HG03066 (cell line): Measurements from ENCODE around the gene ABCC11.
"Not testable (repeated sequence)": the region's sequence is repeated elsewhere in the genome, so short reads cannot be mapped to it uniquely, and the experiment has no call there.

ENCODE experiments used
- ATAC-seq: cut with Tn5 transposase; IDR thresholded peaks from one replicate; pipeline ENCODE4 v1.9.1; 2021; ENCODE audit warnings: low read depth; ENCODE audit not compliant: unreplicated experiment

ABCC11 gene

DNA sequence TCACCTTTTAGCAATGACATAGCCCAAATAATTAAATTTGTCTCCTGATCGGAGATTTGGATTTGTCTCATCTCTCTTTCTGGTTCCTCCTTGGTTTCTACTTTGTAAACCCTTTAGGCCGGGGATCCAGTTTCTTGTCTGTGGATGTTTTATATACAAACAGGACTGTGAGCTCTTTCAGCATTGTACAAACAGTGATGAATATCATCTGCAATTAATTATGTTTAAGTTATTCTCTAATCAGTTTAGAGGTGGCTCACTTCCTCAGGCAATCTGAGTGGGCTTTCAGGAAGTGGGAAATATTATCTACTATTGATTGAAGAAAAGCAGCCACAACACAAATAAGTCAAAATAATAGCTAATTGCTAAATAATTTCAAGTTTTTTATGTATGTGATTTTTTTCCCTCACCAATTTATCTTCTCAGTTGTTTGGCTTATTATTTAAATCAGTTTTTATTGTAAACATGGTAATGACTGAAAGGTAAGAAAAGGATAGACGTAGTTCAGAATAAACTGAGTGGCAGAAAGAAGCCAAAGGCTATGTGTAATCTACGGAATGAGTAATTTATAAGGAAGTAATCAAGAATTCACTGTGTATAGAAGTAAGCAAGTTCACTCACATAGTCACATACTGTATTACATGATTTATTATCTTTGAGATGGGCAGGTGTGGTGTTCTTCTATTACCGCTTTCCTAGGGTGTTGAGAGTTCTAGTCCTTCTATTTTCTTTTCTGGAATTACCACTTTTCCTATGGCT lies 3.4 kb upstream of the ABCC11 start:
- no peak for ATAC-seq

DNA sequence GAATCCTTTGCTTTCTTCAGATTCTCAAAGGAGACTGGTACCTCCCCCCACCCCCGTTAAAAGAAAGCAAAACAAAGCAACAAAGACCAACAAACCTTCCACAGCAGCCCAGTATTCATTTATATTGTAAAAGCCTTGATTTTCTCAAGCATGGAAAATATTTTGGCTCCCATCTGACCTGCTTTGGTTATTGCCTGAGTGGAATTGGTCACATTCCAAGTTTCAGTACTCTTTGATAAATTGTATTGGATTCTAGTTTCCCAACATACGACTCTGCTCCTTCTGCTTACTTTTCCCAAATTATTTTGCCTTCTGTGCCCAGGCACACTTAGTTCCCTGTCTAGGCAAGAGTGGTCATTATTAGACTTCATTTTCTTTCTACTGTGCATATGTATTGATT lies 1.3 kb downstream of the ABCC11 start:
- no peak for ATAC-seq

DNA sequence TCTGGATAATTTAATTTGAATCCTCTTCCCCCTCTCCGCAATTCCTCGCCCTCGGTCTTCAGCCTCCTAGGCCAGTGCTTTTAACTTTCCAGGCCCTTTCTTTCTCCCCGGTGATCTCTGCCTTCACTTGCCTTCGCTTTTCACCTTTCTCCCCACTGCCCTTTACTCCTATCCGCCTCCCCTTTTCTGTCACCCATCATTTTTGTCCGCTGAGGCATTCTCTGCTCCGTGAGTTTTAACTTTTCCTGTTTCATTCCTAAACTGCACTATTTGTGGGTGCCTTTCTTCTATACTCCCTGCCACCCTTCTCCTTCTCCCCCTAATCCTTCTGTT lies 2.5 kb downstream of the ABCC11 start:
- no peak for ATAC-seq

DNA sequence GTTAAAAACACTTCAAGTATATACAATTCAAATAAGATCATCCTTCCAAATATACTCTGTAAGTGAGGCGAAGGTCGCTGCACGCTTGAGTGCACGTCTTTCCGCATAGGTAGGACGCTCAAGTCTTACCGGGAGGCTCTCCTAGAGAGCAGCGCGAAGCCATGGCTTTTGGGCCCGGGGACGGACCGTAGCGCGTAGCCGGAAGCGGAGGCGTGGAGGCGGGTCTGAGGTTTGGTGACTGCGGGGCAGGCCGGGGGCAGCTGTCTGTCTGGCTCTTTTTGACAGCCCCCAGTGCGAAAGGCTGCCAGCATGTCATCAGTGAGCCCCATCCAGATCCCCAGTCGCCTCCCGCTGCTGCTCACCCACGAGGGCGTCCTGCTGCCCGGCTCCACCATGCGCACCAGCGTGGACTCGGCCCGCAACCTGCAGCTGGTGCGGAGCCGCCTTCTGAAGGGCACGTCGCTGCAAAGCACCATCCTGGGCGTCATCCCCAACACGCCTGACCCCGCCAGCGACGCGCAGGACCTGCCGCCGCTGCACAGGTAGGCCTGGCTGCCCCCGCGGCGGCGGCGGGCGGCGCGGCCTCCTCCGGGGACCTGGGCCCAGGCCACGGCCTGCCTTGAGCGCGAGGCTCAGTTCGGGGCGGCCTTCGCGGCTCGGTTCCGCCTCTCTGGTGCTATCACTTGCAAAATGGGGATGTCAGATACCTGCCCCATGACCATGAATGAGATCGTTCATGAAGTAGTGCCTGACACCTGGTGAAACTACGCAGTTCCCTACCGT lies 3.1 kb downstream of the ABCC11 start, which contains the start of gene LONP2:
Gene LONP2, plus strand, starts transcription at position 221 of the 783 bp plus-strand sequence. Its CDS starts 89 bp downstream, at position 310.
- peak; percentile 97 for ATAC-seq

DNA sequence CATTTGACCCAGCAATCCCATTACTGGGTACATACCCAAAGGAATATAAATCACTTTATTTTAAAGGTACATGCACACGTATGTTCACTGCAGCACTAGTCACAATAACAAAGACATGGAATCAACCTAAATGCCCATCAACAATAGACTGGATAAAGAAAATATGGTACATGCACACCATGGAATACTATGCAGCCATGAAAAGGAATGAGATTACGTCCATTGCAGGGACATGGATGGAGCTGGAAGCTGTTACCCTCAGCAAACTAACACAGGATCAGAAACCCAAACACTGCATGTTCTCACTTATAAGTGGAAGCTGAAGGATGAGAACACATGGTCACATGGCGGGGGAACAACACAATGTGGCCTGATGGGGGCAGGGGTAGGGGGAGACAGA lies 7.2 kb downstream of the ABCC11 start:
- ATAC-seq, result not testable (repeated sequence)

DNA sequence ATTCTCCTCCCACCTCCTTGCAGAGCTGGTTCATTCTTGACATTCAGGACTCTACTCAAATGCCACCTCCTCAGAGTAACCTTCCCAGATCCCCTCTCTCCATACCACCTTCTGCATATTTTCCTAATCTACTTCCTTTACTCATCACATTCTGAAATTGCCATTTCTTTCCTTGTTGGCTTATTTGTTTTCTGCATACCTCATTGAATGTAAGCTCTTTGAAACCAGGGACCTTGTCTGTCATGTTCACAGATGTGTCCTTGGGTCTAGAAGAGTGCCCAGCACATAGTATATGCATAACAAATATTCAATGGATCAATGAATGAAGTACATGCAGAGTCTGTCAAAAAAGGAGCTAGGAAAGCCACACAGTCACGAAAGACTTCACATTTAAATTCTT lies 11.1 kb downstream of the ABCC11 start:
- no peak for ATAC-seq

DNA sequence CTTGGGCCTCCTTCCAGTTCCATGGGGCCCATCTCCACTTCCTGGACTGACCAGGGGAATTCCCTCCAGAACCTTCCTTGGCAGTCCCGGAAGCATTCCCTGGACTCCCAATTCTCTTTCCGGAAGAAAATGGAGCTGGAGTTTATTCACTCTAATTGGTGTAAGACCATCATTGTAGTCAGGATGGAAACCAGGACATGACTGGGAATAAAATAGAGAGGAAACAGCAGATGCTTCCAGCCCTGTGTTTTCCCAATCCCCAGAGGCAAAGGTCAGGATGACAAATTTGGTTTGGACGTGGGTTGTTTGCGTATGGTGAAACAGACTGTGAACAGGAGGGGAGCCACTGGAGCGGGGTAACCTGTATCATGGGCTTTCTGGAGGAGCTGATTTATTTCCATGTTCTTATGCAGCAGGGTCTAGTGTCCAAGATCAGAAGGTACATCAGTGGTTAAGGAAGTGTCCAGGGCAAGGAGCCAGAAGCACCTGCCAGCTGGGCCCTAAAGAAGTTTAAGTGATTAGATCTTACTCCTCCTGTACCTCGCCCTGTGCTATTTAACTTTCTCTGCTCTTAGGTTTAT lies 11.7 kb downstream of the ABCC11 start:
- ATAC-seq, result no peak

DNA sequence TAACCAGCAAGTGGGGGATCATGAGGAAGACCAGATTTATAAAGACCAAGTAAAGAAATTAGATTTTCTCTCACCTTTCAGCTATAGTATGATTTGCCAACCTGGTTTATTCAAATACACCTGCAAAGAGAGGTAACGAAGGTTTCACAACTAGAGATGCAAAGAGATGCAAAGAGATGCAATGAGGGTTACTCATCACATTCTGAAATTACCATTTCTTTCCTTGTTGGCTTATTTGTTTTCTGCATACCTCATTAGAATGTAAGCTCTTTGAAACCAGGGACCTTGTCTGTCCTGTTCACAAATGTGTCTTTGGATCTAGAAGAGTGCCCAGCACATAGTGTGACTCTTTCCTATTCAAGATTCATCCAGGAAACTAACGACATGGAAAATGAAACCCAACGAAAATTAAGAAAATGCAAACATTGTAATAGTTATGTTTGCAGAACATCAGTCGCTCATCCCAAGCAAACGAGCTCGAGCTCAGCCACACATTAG lies 12.2 kb downstream of the ABCC11 start:
- no peak for ATAC-seq

DNA sequence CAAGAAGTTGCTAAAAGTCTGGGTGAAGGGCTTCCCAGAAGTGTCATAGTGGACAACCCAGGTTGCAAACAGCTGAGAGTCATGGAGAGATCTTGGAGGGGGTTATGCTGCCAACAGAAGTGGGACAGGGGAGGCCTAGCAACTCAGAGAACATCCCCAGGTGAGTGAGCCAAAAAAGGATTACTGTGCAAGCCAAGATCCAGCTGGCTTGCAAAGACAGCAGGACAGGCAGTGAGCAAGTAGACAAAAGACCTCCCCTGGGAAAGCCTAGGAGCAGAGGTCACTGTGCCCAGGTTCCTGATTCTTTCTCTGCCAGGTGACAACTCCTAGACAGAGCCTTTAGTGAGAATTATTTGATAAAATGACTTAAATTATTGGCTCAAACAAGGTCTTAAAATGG lies 12.7 kb downstream of the ABCC11 start:
- no peak for ATAC-seq

DNA sequence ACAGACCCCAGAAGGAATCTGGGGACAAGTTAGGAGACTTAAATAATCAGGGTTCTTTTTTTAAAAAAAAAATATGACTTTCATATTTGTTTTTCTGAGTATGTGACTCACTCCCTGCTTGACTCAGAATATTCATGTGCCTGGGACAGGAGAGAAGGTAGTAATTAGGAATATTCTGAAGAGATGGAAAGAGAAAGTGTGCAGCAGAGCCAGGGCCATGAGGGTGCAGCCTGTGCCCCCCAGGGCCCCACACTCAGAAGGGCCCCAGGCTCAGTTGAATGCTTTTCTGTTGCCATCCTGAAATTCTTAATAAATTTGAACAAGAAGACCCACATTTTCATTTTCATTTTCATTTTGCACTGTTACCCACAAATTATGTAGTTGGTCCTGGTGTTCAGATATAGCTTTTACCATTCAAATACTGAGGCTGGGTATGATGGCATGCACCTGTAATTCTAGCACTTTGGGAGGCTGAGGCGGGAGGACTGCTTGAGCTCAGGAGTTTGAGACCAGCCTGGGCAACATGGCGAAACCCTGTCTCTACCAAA lies 14.8 kb downstream of the ABCC11 start:
- no peak for ATAC-seq

DNA sequence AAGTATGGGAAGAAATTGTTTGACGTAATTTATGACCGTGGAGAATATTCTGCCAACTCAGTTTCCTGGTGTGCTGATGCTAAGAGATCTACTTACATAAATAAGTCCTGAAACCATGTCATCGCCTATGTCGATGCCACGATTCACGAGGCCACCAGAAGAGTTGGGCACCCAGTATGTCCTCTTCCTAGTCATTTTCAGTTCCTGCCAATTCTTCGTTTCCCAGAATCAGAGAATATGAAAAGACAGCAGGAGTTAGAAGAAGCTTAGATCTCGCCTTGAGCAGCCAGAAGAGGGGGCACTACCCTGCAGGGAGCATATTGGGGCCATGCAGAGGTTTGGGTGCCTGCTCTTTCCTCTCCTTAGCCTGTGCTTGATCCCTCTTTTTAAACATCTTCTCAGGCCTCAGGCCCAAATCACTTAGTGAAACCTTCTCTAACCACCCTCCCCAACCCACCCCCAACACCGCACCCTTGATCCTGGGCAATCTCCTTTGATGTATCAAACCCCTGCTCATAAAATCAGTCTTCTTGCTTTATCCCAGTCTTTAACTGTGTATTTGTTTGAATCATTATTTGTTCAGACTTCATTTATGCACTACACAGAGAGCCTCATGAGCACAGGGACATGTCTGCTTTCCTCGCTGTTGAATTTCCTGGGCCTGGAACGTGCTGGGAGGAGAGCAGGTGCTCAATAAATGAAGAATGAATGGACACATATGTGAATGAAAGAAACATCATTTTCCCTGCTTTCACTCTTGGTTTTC lies 15.4 kb downstream of the ABCC11 start:
- ATAC-seq, result no peak

DNA sequence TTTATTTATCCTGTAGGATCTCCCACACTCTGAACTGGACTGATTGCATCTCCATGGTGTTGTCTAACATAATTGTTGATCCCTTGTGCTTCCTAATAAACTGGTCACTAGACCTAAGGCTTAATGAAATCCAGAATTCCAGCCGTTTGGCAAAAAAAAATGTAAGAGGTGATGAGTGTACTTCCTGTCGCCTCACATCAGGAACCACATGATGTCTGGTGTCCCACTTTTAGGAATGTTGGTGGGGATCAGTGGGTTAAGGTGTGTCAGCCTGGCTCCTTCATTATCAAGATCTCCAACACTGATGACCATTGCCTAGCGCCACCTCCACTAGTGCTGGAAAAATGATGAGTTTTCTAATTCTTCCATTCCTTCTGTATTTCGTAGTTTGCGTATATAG lies 21.9 kb downstream of the ABCC11 start:
- ATAC-seq, result no peak

DNA sequence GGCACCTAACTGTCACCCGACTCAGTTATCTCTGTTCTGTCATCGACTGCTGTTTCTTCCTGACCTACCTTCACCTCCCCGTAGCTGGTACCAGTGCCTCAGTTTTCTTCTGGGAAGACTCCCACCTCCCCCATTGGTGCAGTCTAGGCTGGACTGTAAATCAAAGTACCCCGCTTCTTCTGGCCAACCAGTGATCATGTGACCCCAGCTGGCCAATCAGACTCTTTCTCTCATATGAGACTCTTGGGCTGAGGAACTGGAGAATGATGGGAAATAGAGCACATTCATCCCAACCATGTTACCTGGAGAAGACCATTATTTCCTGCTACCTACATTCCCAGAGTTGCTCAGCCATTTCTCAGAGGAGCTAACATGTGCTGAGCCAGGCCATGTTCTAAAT lies 23.8 kb downstream of the ABCC11 start:
- no peak for ATAC-seq

DNA sequence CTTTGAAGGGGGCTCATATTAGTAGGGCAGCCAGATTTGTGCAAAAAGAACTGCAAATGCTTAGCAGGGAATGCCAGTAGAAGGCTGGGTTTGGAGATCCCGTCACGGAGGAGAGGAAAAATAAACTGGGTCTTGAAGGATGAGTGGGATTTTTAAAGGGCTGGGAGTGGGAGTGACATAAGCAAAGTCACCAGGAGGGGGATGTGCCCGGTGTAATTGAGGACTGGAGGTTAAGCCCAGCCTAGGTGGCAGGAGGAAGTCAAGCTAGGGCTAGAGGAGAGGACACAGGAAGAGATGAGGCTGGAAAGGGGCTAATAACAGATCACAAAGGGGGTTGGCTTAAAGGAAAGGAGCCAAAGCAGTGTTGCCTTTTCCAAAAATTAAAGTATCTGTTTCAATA lies 26.4 kb downstream of the ABCC11 start:
- ATAC-seq, result no peak

DNA sequence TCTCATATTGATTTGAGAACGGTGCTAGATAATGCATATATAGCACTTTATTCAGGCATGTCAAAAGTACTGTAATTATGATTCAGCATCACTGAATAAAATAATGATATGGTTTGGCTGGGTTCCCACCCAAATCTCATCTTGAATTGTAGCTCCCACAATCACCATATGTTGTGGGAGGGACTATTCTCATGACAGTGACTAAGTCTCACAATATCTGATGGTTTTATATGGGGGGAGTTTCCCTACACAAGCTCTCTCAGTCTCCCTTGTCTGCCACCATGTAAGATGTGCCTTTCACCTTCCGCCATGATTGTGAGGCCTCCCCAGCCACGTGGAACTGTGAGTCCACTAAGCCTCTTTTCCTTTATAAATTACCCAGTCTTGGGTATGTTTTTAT lies 28.9 kb downstream of the ABCC11 start:
- ATAC-seq, result no peak

DNA sequence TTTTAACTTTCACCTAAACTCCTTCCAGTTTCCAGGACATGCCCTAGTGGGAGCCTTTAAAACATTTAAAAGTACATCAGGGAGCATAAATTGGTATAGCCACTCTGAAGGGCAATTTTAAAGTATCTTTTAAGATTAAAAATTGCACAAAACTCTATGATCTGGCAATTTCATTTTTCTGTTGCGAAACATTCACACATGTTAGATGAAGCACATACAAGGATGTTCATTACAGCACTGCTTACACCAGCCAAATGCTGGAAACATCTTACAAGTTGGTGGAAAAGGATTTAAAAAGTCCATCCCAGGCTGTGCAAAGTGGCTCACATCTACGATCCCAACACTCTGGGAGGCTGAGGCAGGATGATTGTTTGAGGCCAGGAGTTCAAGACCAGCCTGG lies 29.6 kb downstream of the ABCC11 start:
- ATAC-seq, result no peak

DNA sequence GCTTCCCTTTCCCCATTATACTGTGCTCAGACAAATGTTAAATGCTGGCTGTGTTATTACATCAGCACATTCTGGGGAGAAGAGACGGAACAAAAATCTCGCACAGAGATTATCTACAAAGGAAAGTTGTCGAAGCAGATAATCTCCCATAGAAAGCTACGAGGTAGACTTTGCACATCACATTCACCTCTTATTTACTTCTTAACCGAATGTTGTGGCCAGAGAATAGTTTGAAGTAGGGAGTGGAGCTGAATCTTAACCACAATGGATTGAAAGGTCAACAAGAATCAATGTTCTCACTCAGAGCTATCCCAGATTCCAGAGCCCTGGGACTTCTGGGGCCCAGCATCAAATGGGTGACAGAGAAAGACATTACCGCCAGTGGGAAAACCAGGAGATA lies 31.6 kb downstream of the ABCC11 start:
- ATAC-seq, result no peak

DNA sequence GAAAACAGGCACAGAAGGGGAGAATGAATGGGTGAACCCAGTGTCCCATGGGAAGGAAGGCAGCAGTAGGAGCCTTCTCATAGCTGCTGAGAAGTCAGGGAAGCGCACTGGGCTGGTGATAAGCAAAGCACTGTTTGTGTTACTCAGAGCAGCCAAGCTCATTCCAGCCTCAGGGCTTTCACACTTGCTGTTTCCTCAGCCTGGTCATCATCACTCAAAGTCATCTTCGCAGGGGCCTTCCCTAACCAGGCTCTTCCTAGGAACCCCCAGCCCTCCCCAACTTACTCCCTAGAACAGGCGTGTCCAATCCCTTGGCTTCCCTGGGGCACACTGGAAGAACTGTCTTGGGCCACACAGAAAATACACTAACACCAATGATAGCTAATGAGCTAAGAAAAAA lies 35.3 kb downstream of the ABCC11 start:
- no peak for ATAC-seq

DNA sequence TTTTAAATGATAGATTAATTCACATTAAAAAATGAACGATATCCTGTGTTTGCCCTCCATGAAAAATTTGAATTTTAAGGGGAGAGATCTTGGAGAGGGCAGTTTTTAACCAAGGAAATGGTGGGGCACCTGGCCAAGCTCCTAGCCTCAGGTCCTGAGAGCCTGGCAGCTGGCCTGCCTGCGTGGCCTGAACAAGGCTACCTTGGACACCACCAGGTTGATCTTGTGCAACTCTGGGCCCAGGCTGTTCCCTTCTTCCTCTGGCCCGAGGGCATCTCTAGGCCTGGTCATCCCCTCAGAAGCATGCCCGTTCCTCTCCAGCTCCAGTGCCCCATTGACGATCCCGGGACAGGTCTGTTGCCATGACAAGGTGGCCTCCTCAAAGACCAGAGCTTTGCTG lies 36.6 kb downstream of the ABCC11 start:
- no peak for ATAC-seq

DNA sequence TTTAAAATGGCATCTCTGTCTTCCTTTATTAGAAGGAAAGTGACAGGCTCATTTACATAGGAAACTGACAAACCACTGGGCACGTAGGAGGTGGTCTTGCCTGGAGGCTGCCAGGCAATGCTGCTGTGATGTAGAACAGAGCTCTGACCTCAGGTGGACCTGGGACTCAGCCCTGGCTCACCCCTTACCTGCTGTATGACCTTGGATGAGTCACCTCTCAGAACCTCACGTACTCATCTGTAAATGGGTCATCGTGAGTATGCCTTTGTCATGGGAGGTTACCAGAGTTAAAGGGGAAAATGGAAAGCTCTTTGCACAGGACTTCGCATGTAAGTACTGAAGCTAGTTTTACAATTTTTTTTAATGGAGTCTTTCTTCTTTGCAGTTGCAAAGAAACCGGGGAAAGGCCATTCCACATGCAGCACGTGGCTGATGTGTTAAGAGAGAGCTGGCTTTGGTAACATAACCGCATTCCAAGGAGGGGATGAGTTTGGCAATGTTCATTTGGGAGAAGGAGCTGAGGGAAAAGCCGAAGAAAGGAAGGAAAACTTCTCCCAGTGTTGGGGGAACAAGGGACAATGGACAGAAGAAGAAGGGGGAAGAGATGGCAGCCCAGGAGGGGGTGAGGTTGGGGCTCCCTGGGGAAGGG lies 40.6 kb downstream of the ABCC11 start:
- ATAC-seq, result no peak
